ENCODE results near the gene BTF3.
"Not testable (repeated sequence)": the region's sequence is repeated elsewhere in the genome, so short reads cannot be mapped to it uniquely, and the experiment has no call there.

The BTF3 gene

DNA sequence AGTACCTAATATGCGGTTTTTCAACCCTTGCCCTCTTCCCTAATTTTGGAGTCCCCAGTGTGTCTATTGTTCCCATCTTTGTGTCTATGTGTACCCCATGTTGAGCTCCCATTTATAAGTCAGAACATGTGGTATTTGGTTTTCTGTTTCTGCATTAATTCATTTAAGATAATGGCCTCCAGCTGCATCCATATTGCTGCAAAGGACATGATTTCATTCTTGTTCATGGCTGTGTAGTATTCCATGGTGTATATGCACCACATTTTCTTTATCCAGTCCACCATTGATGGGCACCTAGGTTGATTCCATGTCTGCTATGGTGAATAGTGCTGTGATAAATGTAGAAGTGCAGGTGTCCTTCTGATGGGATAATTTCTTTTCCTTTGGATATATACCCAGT is 41.8 kb upstream of the BTF3 start:
- not testable (repeated sequence) for H3K4me2 ChIP-seq (ENCODE audit: insufficient read depth, low read length, poor library complexity, severe bottlenecking); H2BK12ac ChIP-seq (ENCODE audit: low read length); H4K8ac ChIP-seq (ENCODE audit: low read depth, low read length); H3K4me3 ChIP-seq (ENCODE audit: low read length in 2 of 2); DNase-seq (ENCODE audit: low spot score); H2AFZ ChIP-seq (ENCODE audit: low read length); H2BK120ac ChIP-seq (ENCODE audit: low read depth, low read length); H3K9me3 ChIP-seq (replicated peaks in 1 of 2; ENCODE audit: control insufficient read depth in 2 of 2, insufficient read depth in 1 of 2, low read depth in 1 of 2, low read length in 2 of 2); H3K4me1 ChIP-seq (ENCODE audit: control insufficient read depth in 2 of 2, insufficient read depth in 1 of 2, low read depth in 1 of 2, low read length in 2 of 2); H3K79me1 ChIP-seq (ENCODE audit: low read depth, low read length); H3K36me3 ChIP-seq (replicated peaks in 1 of 2; ENCODE audit: control insufficient read depth in 2 of 2, insufficient read depth in 2 of 2, low read length in 2 of 2); H3K27ac ChIP-seq (replicated peaks; ENCODE audit: low read length); H4K91ac ChIP-seq (ENCODE audit: low read depth, low read length, poor library complexity); H3K4ac ChIP-seq (ENCODE audit: low read length); H2BK15ac ChIP-seq (ENCODE audit: low read length); H2BK5ac ChIP-seq (ENCODE audit: low read length); H3K14ac ChIP-seq (ENCODE audit: low read length); H3K9ac ChIP-seq (ENCODE audit: low read depth, low read length, poor library complexity); H3K18ac ChIP-seq (ENCODE audit: low read length); H3K23ac ChIP-seq (ENCODE audit: low read depth, low read length, poor library complexity); H2AK5ac ChIP-seq (ENCODE audit: low read depth, low read length)
- H3K27me3 ChIP-seq (ENCODE audit: control insufficient read depth in 3 of 3, insufficient read depth in 3 of 3, low read depth in 1 of 3, low read length in 3 of 3), result peaks cover 5 to 50% (median 26%) of the 10 kb centered on the region in 3 experiments
- no CpG with 5 or more reads among the region's 1 CpG for WGBS, 2 donors (ENCODE audit: extremely low coverage in 2 of 2, insufficient read length in 2 of 2, insufficient replicate concordance in 1 of 2)

DNA sequence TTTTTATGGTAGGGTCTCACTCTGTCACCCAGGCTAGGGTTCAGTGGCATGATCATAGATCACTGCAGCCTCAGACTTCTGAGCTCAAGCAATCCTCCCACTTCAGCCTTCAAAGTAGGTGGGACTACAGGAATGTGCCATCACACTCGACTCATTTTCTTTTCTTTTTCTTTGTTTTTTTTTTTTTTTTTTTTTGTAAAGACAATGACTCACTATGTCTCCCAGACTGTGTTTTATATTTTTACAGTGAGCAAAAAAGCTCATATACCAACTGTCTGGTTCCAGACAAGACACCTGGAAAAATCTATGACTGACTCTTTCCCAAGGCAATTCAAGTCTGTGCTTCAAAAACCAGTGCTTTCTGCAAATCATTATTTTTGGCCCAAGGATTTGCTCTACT is 38.9 kb upstream of the BTF3 start:
- no peaks in the 10 kb centered on the region for H3K36me3 ChIP-seq (replicated peaks in 1 of 2; ENCODE audit: control insufficient read depth in 2 of 2, insufficient read depth in 2 of 2, low read length in 2 of 2)
- H2BK5ac ChIP-seq (ENCODE audit: low read length), result no peak overlapping the region
- peaks cover 0 to 32% (median under 1%) of the 10 kb centered on the region in 3 experiments for H3K27me3 ChIP-seq (ENCODE audit: control insufficient read depth in 3 of 3, insufficient read depth in 3 of 3, low read depth in 1 of 3, low read length in 3 of 3)
- H2AFZ ChIP-seq (ENCODE audit: low read length), result no peak overlapping the region
- H3K4me2 ChIP-seq (ENCODE audit: insufficient read depth, low read length, poor library complexity, severe bottlenecking), result no peak overlapping the region
- no peaks in the 10 kb centered on the region for H3K9me3 ChIP-seq (replicated peaks in 1 of 2; ENCODE audit: control insufficient read depth in 2 of 2, insufficient read depth in 1 of 2, low read depth in 1 of 2, low read length in 2 of 2)
- H4K91ac ChIP-seq (ENCODE audit: low read depth, low read length, poor library complexity), result no peak overlapping the region
- no peak overlapping the region for H3K18ac ChIP-seq (ENCODE audit: low read length)
- no peak overlapping the region for H3K9ac ChIP-seq (ENCODE audit: low read depth, low read length, poor library complexity)
- no peak overlapping the region for H3K4me3 ChIP-seq (ENCODE audit: low read length in 2 of 2)
- no peak overlapping the region for H2BK15ac ChIP-seq (ENCODE audit: low read length)
- no peak overlapping the region for H3K14ac ChIP-seq (ENCODE audit: low read length)
- no peak overlapping the region for H3K23ac ChIP-seq (ENCODE audit: low read depth, low read length, poor library complexity)
- WGBS, 2 donors (ENCODE audit: extremely low coverage in 2 of 2, insufficient read length in 2 of 2, insufficient replicate concordance in 1 of 2), result no CpG with 5 or more reads among the region's 1 CpG
- H3K4ac ChIP-seq (ENCODE audit: low read length), result no peak overlapping the region
- no peak overlapping the region for H2AK5ac ChIP-seq (ENCODE audit: low read depth, low read length)
- H3K79me1 ChIP-seq (ENCODE audit: low read depth, low read length), result no peaks in the 10 kb centered on the region
- H2BK120ac ChIP-seq (ENCODE audit: low read depth, low read length), result no peak overlapping the region
- DNase-seq (ENCODE audit: low spot score), result no peak
- no peak overlapping the region for H3K27ac ChIP-seq (replicated peaks; ENCODE audit: low read length)
- H2BK12ac ChIP-seq (ENCODE audit: low read length), result no peak overlapping the region
- no peak overlapping the region for H4K8ac ChIP-seq (ENCODE audit: low read depth, low read length)
- no peaks in the 10 kb centered on the region for H3K4me1 ChIP-seq (ENCODE audit: control insufficient read depth in 2 of 2, insufficient read depth in 1 of 2, low read depth in 1 of 2, low read length in 2 of 2)

DNA sequence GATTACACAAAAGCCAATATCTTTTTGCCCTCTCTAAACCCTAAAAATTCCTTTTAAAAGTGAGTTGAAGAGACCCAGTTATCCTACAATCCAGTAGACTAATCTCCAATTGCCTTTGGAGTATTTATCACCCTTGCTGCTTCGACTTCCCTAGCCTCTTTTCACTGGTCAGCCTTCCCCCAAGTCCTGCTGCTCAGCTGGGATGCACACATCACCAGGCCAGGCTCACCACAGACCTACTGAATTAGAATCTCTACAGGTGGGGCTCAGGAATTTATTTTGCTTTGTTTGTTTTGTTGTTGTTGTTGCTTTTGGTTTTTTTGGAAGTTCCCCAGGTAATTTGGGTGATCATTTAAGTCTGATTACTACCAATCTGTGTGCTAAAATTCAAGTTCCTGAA is 38.1 kb upstream of the BTF3 start:
- H3K14ac ChIP-seq (ENCODE audit: low read length), result no peak overlapping the region
- H3K79me1 ChIP-seq (ENCODE audit: low read depth, low read length), result no peaks in the 10 kb centered on the region
- no peak overlapping the region for H3K27ac ChIP-seq (replicated peaks; ENCODE audit: low read length)
- H2AFZ ChIP-seq (ENCODE audit: low read length), result no peak overlapping the region
- H2BK5ac ChIP-seq (ENCODE audit: low read length), result no peak overlapping the region
- no peak overlapping the region for H4K91ac ChIP-seq (ENCODE audit: low read depth, low read length, poor library complexity)
- H2BK15ac ChIP-seq (ENCODE audit: low read length), result no peak overlapping the region
- H3K4me1 ChIP-seq (ENCODE audit: control insufficient read depth in 2 of 2, insufficient read depth in 1 of 2, low read depth in 1 of 2, low read length in 2 of 2), result no peaks in the 10 kb centered on the region
- DNase-seq (ENCODE audit: low spot score), result no peak
- no peak overlapping the region for H3K4me2 ChIP-seq (ENCODE audit: insufficient read depth, low read length, poor library complexity, severe bottlenecking)
- no peak overlapping the region for H3K9ac ChIP-seq (ENCODE audit: low read depth, low read length, poor library complexity)
- no peak overlapping the region for H2AK5ac ChIP-seq (ENCODE audit: low read depth, low read length)
- WGBS, 2 donors (ENCODE audit: extremely low coverage in 2 of 2, insufficient read length in 2 of 2, insufficient replicate concordance in 1 of 2), result no CpG with 5 or more reads among the region's 1 CpG
- no peaks in the 10 kb centered on the region for H3K9me3 ChIP-seq (replicated peaks in 1 of 2; ENCODE audit: control insufficient read depth in 2 of 2, insufficient read depth in 1 of 2, low read depth in 1 of 2, low read length in 2 of 2)
- peaks cover 0 to 35% (median 0%) of the 10 kb centered on the region in 3 experiments for H3K27me3 ChIP-seq (ENCODE audit: control insufficient read depth in 3 of 3, insufficient read depth in 3 of 3, low read depth in 1 of 3, low read length in 3 of 3)
- no peak overlapping the region for H3K18ac ChIP-seq (ENCODE audit: low read length)
- H2BK120ac ChIP-seq (ENCODE audit: low read depth, low read length), result no peak overlapping the region
- H2BK12ac ChIP-seq (ENCODE audit: low read length), result no peak overlapping the region
- no peak overlapping the region for H3K4ac ChIP-seq (ENCODE audit: low read length)
- H3K23ac ChIP-seq (ENCODE audit: low read depth, low read length, poor library complexity), result no peak overlapping the region
- no peak overlapping the region for H3K4me3 ChIP-seq (ENCODE audit: low read length in 2 of 2)
- H3K36me3 ChIP-seq (replicated peaks in 1 of 2; ENCODE audit: control insufficient read depth in 2 of 2, insufficient read depth in 2 of 2, low read length in 2 of 2), result no peaks in the 10 kb centered on the region
- H4K8ac ChIP-seq (ENCODE audit: low read depth, low read length), result no peak overlapping the region

DNA sequence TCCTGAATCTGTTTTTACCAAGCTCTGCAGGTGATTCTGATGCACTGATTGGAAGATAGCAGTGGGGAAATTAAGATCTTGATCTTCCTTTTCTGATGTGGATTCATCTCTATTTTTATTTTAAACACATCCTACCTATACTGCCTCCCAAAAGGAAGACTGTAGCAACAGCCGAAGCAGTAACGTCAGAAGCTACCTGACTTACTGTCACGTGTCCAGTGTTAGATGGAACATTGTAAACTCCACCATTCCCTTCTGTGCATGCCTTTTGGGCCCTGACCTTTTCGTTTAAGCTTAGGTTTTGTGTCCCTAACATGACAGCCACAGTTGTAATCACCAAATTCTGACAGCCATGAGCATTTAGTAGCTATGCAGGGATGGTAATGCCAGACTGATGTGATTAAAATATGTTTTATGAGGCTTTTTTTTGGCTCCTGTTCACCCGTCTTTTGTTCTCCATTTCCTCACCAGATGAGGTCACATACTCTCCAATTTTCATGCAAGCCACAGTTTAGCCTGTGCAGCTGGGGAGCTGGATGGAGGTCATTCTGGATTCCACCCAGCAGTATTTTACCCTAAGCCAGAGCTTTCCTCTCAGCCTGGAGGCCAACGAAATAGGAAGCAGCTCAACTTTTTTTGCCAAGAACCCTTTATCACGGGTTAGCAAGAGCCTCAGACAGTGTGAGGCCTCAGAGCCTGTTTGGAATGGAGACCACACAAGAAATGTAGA is 34.1 kb upstream of the BTF3 start:
- peaks cover 0 to 33% (median 0%) of the 10 kb centered on the region in 3 experiments for H3K27me3 ChIP-seq (ENCODE audit: control insufficient read depth in 3 of 3, insufficient read depth in 3 of 3, low read depth in 1 of 3, low read length in 3 of 3)
- H3K36me3 ChIP-seq (replicated peaks in 1 of 2; ENCODE audit: control insufficient read depth in 2 of 2, insufficient read depth in 2 of 2, low read length in 2 of 2), result no peaks in the 10 kb centered on the region
- no peaks in the 10 kb centered on the region for H3K9me3 ChIP-seq (replicated peaks in 1 of 2; ENCODE audit: control insufficient read depth in 2 of 2, insufficient read depth in 1 of 2, low read depth in 1 of 2, low read length in 2 of 2)
- no peaks in the 10 kb centered on the region for H3K4me1 ChIP-seq (ENCODE audit: control insufficient read depth in 2 of 2, insufficient read depth in 1 of 2, low read depth in 1 of 2, low read length in 2 of 2)
- H2BK5ac ChIP-seq (ENCODE audit: low read length), result no peak overlapping the region
- H3K27ac ChIP-seq (replicated peaks; ENCODE audit: low read length), result no peak overlapping the region
- H3K18ac ChIP-seq (ENCODE audit: low read length), result no peak overlapping the region
- H3K4me2 ChIP-seq (ENCODE audit: insufficient read depth, low read length, poor library complexity, severe bottlenecking), result no peak overlapping the region
- H4K8ac ChIP-seq (ENCODE audit: low read depth, low read length), result no peak overlapping the region
- no peak overlapping the region for H3K4me3 ChIP-seq (ENCODE audit: low read length in 2 of 2)
- no peak overlapping the region for H2AK5ac ChIP-seq (ENCODE audit: low read depth, low read length)
- H3K4ac ChIP-seq (ENCODE audit: low read length), result no peak overlapping the region
- H2AFZ ChIP-seq (ENCODE audit: low read length), result no peak overlapping the region
- H2BK12ac ChIP-seq (ENCODE audit: low read length), result no peak overlapping the region
- WGBS, 2 donors (ENCODE audit: extremely low coverage in 2 of 2, insufficient read length in 2 of 2, insufficient replicate concordance in 1 of 2), result no CpG with 5 or more reads among the region's 7 CpGs
- DNase-seq (ENCODE audit: low spot score), result no peak
- no peak overlapping the region for H4K91ac ChIP-seq (ENCODE audit: low read depth, low read length, poor library complexity)
- H3K23ac ChIP-seq (ENCODE audit: low read depth, low read length, poor library complexity), result no peak overlapping the region
- no peak overlapping the region for H2BK120ac ChIP-seq (ENCODE audit: low read depth, low read length)
- no peak overlapping the region for H3K14ac ChIP-seq (ENCODE audit: low read length)
- no peak overlapping the region for H3K9ac ChIP-seq (ENCODE audit: low read depth, low read length, poor library complexity)
- H3K79me1 ChIP-seq (ENCODE audit: low read depth, low read length), result no peaks in the 10 kb centered on the region
- H2BK15ac ChIP-seq (ENCODE audit: low read length), result no peak overlapping the region
